Cortex of kidney (tissue), 1 donor: ENCODE data around the gene UBE2N.
"Not testable (repeated sequence)": the region's sequence is repeated elsewhere in the genome, so short reads cannot be mapped to it uniquely, and the experiment has no call there.

ENCODE experiments used
- DNase-seq: peaks from one replicate; lab custom pipeline; 2025; lab: John Stamatoyannopoulos, UW

Gene UBE2N

GRCh38 chr12:93379981-93380361, 61.8 kb downstream of the UBE2N start:
- no peak for DNase-seq

GRCh38 chr12:93379326-93379980, 62.3 kb downstream of the UBE2N start:
- no peak for DNase-seq

- no peak for DNase-seq
Observed at GRCh38 chr12:93378998-93379325, 62.8 kb downstream of the UBE2N start.

- DNase-seq: not testable (repeated sequence)
Observed at GRCh38 chr12:93378196-93378997, 63.4 kb downstream of the UBE2N start.

GRCh38 chr12:93377252-93378195, 64.2 kb downstream of the UBE2N start, which contains the start of gene NUDT4:
Gene NUDT4, plus strand, starts transcription at chr12:93377925. Its CDS starts 398 bp downstream, at chr12:93378323.
- DNase-seq: peak; percentile 54

- DNase-seq: no peak
Observed at GRCh38 chr12:93376436-93377251, 65.1 kb downstream of the UBE2N start.

GRCh38 chr12:93375906-93376305, 65.8 kb downstream of the UBE2N start:
- DNase-seq: no peak

GRCh38 chr12:93373961-93374656, 67.6 kb downstream of the UBE2N start:
- DNase-seq: no peak

- DNase-seq: no peak
Observed at GRCh38 chr12:93370947-93371346, 70.8 kb downstream of the UBE2N start.

- no peak for DNase-seq
Observed at GRCh38 chr12:93369505-93369904, 72.2 kb downstream of the UBE2N start.

GRCh38 chr12:93368766-93369165, 73.0 kb downstream of the UBE2N start:
- no peak for DNase-seq

GRCh38 chr12:93366422-93366821, 75.3 kb downstream of the UBE2N start:
- DNase-seq: no peak

- DNase-seq: no peak
Observed at GRCh38 chr12:93365616-93366405, 75.9 kb downstream of the UBE2N start.

- no peak for DNase-seq
Observed at GRCh38 chr12:93363841-93364297, 77.9 kb downstream of the UBE2N start.

- no peak for DNase-seq
Observed at GRCh38 chr12:93361151-93361919, 80.4 kb downstream of the UBE2N start.

GRCh38 chr12:93360688-93361087, 81.1 kb downstream of the UBE2N start:
- DNase-seq: no peak

- DNase-seq: no peak
Observed at GRCh38 chr12:93358821-93359220, 82.9 kb downstream of the UBE2N start.

GRCh38 chr12:93358058-93358457, 83.7 kb downstream of the UBE2N start:
- DNase-seq: no peak

- DNase-seq: no peak
Observed at GRCh38 chr12:93356214-93356613, 85.5 kb downstream of the UBE2N start.
